Measurements from ENCODE around the gene SDCCAG8.
"Not testable (repeated sequence)": the region's sequence is repeated elsewhere in the genome, so short reads cannot be mapped to it uniquely, and the experiment has no call there.

The SDCCAG8 gene

GRCh38 chr1:243325305-243325890, 69.6 kb downstream of the SDCCAG8 start:
- DNase-seq (ENCODE audit: low read depth in 2 of 3, low spot score in 1 of 3) = peak in 1 of 3 donors; percentile 53

- DNase-seq (ENCODE audit: low read depth in 2 of 3, low spot score in 1 of 3) = no peak
Observed at GRCh38 chr1:243332440-243332839, 76.6 kb downstream of the SDCCAG8 start.

- no peak for DNase-seq (ENCODE audit: low read depth in 2 of 3, low spot score in 1 of 3)
Observed at GRCh38 chr1:243335292-243335691, 79.5 kb downstream of the SDCCAG8 start.

GRCh38 chr1:243336163-243336562, 80.3 kb downstream of the SDCCAG8 start:
- DNase-seq (ENCODE audit: low read depth in 2 of 3, low spot score in 1 of 3) = no peak

GRCh38 chr1:243338848-243339247, 83.0 kb downstream of the SDCCAG8 start:
- not testable (repeated sequence) for DNase-seq (ENCODE audit: low read depth in 2 of 3, low spot score in 1 of 3)

GRCh38 chr1:243341074-243341473, 85.2 kb downstream of the SDCCAG8 start:
- DNase-seq (ENCODE audit: low read depth in 2 of 3, low spot score in 1 of 3) = no peak

GRCh38 chr1:243343970-243344937, 88.4 kb downstream of the SDCCAG8 start:
- DNase-seq (ENCODE audit: low read depth in 2 of 3, low spot score in 1 of 3) = peak in 1 of 3 donors; percentile 4

- no peak for DNase-seq (ENCODE audit: low read depth in 2 of 3, low spot score in 1 of 3)
Observed at GRCh38 chr1:243345205-243345604, 89.4 kb downstream of the SDCCAG8 start.

GRCh38 chr1:243346016-243346415, 90.2 kb downstream of the SDCCAG8 start:
- DNase-seq (ENCODE audit: low read depth in 2 of 3, low spot score in 1 of 3) = no peak

GRCh38 chr1:243346468-243346867, 90.6 kb downstream of the SDCCAG8 start:
- DNase-seq (ENCODE audit: low read depth in 2 of 3, low spot score in 1 of 3) = no peak

- no peak for DNase-seq (ENCODE audit: low read depth in 2 of 3, low spot score in 1 of 3)
Observed at GRCh38 chr1:243348331-243348730, 92.5 kb downstream of the SDCCAG8 start.

GRCh38 chr1:243349128-243349527, 93.3 kb downstream of the SDCCAG8 start:
- no peak for DNase-seq (ENCODE audit: low read depth in 2 of 3, low spot score in 1 of 3)

GRCh38 chr1:243351337-243351736, 95.5 kb downstream of the SDCCAG8 start:
- no peak for DNase-seq (ENCODE audit: low read depth in 2 of 3, low spot score in 1 of 3)

GRCh38 chr1:243354511-243355153, 98.8 kb downstream of the SDCCAG8 start:
- no peak for DNase-seq (ENCODE audit: low read depth in 2 of 3, low spot score in 1 of 3)

- no peak for DNase-seq (ENCODE audit: low read depth in 2 of 3, low spot score in 1 of 3)
Observed at GRCh38 chr1:243363832-243364231, 108.0 kb downstream of the SDCCAG8 start.

GRCh38 chr1:243364330-243364729, 108.5 kb downstream of the SDCCAG8 start:
- no peak for DNase-seq (ENCODE audit: low read depth in 2 of 3, low spot score in 1 of 3)

GRCh38 chr1:243364866-243365265, 109.0 kb downstream of the SDCCAG8 start:
- DNase-seq (ENCODE audit: low read depth in 2 of 3, low spot score in 1 of 3) = no peak

- no peak for DNase-seq (ENCODE audit: low read depth in 2 of 3, low spot score in 1 of 3)
Observed at GRCh38 chr1:243367314-243367713, 111.5 kb downstream of the SDCCAG8 start.

GRCh38 chr1:243374412-243374811, 118.6 kb downstream of the SDCCAG8 start:
- DNase-seq (ENCODE audit: low read depth in 2 of 3, low spot score in 1 of 3) = no peak

- no peak for DNase-seq (ENCODE audit: low read depth in 2 of 3, low spot score in 1 of 3)
Observed at GRCh38 chr1:243375596-243375995, 119.8 kb downstream of the SDCCAG8 start.

- DNase-seq (ENCODE audit: low read depth in 2 of 3, low spot score in 1 of 3) = no peak
Observed at GRCh38 chr1:243378669-243379068, 122.8 kb downstream of the SDCCAG8 start.

- DNase-seq (ENCODE audit: low read depth in 2 of 3, low spot score in 1 of 3) = no peak
Observed at GRCh38 chr1:243379208-243379607, 123.4 kb downstream of the SDCCAG8 start.
